Esophagus squamous epithelium (tissue), 5 donors: ENCODE results near the gene TNF. TPM values are rescaled to one million over a fixed set of nuclear protein-coding genes. Genes with fewer than 3 reads are reported as not detected.
"Not testable (repeated sequence)": the region's sequence is repeated elsewhere in the genome, so short reads cannot be mapped to it uniquely, and the experiment has no call there.

Source experiments
- DNase-seq: peaks from one replicate; lab custom pipeline; 2025; lab: John Stamatoyannopoulos, UW
- H3K27ac ChIP-seq, 4 donors: fragments of 200-600 bp; sonication (generic); one replicate each; pipeline ENCODE4 v1.5.1; 2016 to 2019; ENCODE audit warnings: mild to moderate bottlenecking in 1 of 4
- H3K27me3 ChIP-seq, 4 donors: fragments of 200-600 bp; sonication (generic); 1 replicate in 3 of 4; 2 replicates in 1 of 4; pipeline versions ENCODE4 v1.5.1 to v1.6.0; 2017 to 2021; ENCODE audit warnings: antibody characterized with exemption in 1 of 4
- H3K36me3 ChIP-seq, 3 donors: fragments of 200-600 bp; sonication (generic); one replicate each; pipeline ENCODE4 v1.5.1; 2016 to 2019
- H3K4me1 ChIP-seq, 3 donors: fragments of 200-600 bp; sonication (generic); one replicate each; pipeline ENCODE4 v1.5.1; 2017 to 2019
- H3K4me3 ChIP-seq, 4 donors: fragments of 200-600 bp; sonication (generic); 1 replicate in 3 of 4; 2 replicates in 1 of 4; pipeline ENCODE4 v1.5.1; 2016 to 2019; ENCODE audit warnings: mild to moderate bottlenecking in 2 of 4, moderate library complexity in 1 of 4
- H3K9me3 ChIP-seq, 3 donors: fragments of 200-600 bp; sonication (generic); one replicate each; pipeline ENCODE4 v1.5.1; 2016 to 2019
- POLR2A ChIP-seq, 4 donors: fragments of 450-650 bp; IDR thresholded peaks; one replicate each; pipeline ENCODE4 v1.6.1; 2017; ENCODE audit warnings: antibody characterized with exemption in 4 of 4, mild to moderate bottlenecking in 4 of 4, moderate library complexity in 3 of 4
- WGBS, 2 donors: methylation state at CpG; one replicate each; pipeline ENCODE4 v1.1.5; 2018; 5-methylcytosine and 5-hydroxymethylcytosine counted together
- intact Hi-C: fragments of 100-400 bp; cut with DNase I; formaldehyde crosslinking; loops from one replicate; pipeline ENCODE4 v1.15.0; 2022
- total RNA-seq, 4 donors: library from RNA; depleted of rRNA; stranded (reverse); fragments of >200 nt; gene quantifications; one replicate each; pipeline ENCODE4 v1.1.0, GENCODE V29; 2016
- TF ChIP-seq, protein P1 (sequence below), 6 experiments: fragments of 450-650 bp in 4 of 6; fragments of 200-600 bp in 2 of 6; sonication (generic) in 2 of 6; IDR thresholded peaks; one replicate each; pipeline ENCODE4 v1.5.1; 2016 to 2019; ENCODE audit warnings: antibody characterized with exemption in 6 of 6, mild to moderate bottlenecking in 4 of 6, moderate library complexity in 4 of 6
- donor health status: DM: yes; HTN: yes; CAD: no.

The TNF gene
- total RNA-seq, 4 donors from 2014 or later: 0.27 to 0.95 (median 0.61) TPM; not detected in 1

DNA sequence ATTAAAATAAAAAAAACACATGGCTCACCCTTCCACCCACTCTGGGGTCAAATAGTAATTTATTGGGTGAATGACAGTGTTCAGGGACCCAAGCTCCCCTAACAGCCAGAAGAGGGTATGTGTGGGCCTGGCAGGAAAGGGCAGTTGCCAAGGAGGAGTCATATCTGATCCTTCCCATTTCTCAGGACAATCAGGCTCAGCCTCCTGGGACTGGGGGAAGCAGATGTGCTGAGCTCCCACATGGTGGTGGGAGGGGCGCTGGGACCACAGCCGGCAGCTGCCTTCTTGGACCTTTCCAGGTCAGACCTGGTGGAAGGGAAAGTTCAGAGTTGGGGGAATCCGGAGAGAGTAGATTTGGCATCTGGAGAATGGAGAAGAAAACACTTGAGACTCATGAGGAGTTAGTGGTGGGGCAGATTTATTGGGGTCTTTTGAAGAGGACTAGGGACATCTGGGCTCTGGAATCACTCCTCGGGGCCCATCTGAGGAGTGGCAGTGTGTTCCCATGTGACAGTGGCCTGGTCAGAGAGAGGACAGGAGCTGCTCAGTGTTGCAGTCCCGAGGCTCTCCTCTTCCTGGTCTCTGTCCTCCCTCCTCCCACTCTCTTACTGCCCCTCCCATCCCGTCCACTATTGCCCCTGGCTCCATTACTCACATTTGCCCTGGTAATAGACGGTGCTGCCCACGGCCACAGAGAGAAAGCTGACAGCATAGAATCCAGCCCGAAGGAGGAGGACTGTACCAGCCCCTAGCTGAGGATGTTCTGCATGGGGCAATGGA is 13.7 kb downstream of the TNF start:
- H3K4me1 ChIP-seq: peaks cover 0 to 21% (median 5%) of the 10 kb centered on the region in 3 donors
- H3K36me3 ChIP-seq: no peaks in the 10 kb centered on the region
- H3K4me3 ChIP-seq: no peak overlapping the region
- WGBS, 2 donors: 44 to 65% methylated on average over 3 to 5 of the region's 9 CpGs
- H3K27ac ChIP-seq: no peak overlapping the region
- TF ChIP-seq, protein P1, sequence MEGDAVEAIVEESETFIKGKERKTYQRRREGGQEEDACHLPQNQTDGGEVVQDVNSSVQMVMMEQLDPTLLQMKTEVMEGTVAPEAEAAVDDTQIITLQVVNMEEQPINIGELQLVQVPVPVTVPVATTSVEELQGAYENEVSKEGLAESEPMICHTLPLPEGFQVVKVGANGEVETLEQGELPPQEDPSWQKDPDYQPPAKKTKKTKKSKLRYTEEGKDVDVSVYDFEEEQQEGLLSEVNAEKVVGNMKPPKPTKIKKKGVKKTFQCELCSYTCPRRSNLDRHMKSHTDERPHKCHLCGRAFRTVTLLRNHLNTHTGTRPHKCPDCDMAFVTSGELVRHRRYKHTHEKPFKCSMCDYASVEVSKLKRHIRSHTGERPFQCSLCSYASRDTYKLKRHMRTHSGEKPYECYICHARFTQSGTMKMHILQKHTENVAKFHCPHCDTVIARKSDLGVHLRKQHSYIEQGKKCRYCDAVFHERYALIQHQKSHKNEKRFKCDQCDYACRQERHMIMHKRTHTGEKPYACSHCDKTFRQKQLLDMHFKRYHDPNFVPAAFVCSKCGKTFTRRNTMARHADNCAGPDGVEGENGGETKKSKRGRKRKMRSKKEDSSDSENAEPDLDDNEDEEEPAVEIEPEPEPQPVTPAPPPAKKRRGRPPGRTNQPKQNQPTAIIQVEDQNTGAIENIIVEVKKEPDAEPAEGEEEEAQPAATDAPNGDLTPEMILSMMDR (IDR thresholded peaks at IDR 0.05): no peak
- no peak for TF ChIP-seq POLR2A (IDR thresholded peaks at IDR 0.05)
- DNase-seq: no peak
- H3K9me3 ChIP-seq: no peaks in the 10 kb centered on the region
- peaks cover 0 to 21% (median 0%) of the 10 kb centered on the region in 4 donors for H3K27me3 ChIP-seq
- intact Hi-C loops: no loop called here

DNA sequence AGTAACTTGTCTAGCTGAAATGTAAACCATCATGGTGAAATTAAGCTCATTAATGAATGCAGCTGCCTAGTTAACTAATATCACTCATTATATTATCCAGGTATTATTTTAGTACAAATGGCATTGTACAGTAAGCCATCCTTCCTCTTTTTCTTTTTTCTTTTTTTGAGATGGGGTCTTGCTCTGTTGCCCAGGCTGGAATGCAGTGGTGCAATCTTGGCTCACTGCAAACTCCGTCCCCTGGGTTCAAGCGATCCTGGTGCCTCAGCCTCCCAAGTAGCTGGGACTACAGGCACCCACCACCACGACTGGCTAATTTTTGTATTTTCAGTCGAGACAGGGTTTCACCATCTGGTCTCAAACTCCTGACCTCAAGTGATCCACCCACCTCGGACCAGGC is 15.3 kb downstream of the TNF start:
- not testable (repeated sequence) for H3K4me3 ChIP-seq, H3K36me3 ChIP-seq, H3K9me3 ChIP-seq, DNase-seq, H3K27ac ChIP-seq
- Histone ChIP-seq H3K4me1 (peaks cover 0 to 18% (median 3%) of the 10 kb centered on the region in 3 donors), H3K27me3 (peaks cover 0 to 21% (median 0%) of the 10 kb centered on the region in 4 donors)
- intact Hi-C loops: loop anchor here (5.0 kb wide), 1 partner anchor 33 kb away; no protein-coding TSS in a partner anchor
- 67 to 76% methylated on average over 5 of the region's 5 CpGs for WGBS, 2 donors

DNA sequence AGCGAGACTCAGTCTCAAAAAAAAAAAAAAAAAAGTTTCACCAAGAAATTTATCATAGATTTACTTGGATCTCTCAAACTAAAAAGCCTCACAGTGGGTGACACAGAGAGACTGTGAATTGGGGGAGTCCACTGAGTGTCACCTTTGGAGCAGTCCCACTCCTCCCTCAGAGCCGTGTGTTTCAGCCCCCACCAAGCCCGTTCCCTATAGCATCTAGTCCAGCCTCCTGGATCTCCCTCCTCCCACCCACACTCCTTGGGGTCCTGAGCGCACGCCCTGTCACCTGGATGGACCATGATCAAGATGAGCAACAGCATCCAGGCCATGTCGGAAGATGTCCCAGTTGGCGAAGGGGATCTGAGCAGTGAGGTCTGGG is 17.0 kb downstream of the TNF start:
- H3K36me3 ChIP-seq: no peaks in the 10 kb centered on the region
- no peak overlapping the region for H3K4me3 ChIP-seq
- DNase-seq: no peak
- H3K27ac ChIP-seq: no peak overlapping the region
- intact Hi-C loops: loop anchor here (5.0 kb wide), 1 partner anchor 35 kb away; no protein-coding TSS in a partner anchor
- H3K4me1 ChIP-seq: peaks cover 0 to 3% (median 0%) of the 10 kb centered on the region in 3 donors
- peaks cover 0 to 9% (median 0%) of the 10 kb centered on the region in 4 donors for H3K27me3 ChIP-seq
- no peaks in the 10 kb centered on the region for H3K9me3 ChIP-seq
- TF ChIP-seq, protein P1 (IDR thresholded peaks at IDR 0.05): no peak
- no peak for TF ChIP-seq POLR2A (IDR thresholded peaks at IDR 0.05)
- WGBS, 2 donors: 78 to 86% methylated on average over 5 to 7 of the region's 7 CpGs

DNA sequence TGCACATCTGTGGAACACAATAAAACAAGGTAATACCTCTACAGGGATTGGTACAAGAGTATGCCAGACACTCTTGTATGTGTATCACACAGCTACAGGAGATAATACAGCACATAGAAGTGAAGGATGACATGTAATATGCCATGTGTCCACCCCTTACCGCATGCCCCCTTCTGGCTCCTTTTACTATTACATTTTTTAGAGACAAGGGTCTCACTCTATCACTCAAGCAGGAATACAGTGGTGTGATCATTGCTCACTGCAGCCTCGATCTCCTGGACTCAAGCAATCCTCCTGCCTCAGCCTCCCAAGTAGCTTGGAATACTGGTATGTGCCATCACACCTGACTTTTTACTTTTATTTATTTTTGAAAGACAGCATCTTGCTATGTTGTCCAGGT is 21.6 kb downstream of the TNF start:
- Histone ChIP-seq H3K4me3 (no peak overlapping the region), H3K9me3 (no peaks in the 10 kb centered on the region), H3K4me1 (peaks cover 0 to 7% (median 0%) of the 10 kb centered on the region in 3 donors), H3K36me3 (no peaks in the 10 kb centered on the region), H3K27me3 (no peaks in the 10 kb centered on the region), H3K27ac (no peak overlapping the region)
- no peak for DNase-seq
- intact Hi-C loops: no loop called here
- TF ChIP-seq POLR2A (IDR thresholded peaks at IDR 0.05): no peak
- TF ChIP-seq, protein P1 (IDR thresholded peaks at IDR 0.05): peak in 5 of 6 experiments; percentile 12 to 39 (median 38)
- WGBS, 2 donors: 15 to 23% methylated on average over 2 of the region's 2 CpGs

DNA sequence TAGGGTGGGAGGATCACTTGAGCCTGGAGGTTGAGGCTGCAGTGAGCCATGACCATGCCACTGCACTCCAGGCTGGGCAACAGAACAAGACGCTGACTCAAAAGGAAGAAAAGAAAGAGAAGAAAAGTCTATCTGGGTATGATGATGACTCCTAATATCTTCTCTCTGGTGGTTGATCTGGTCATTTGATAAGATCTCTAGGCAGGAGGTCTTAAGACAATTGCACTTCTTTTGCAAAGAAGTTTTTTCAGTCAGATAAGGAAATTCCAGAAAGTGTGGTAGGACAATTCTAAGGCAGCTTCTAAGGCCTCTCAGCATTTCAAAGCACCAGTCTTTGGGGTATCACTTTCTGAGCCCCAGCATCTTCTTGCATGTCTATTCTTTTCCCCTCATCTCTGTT is 32.0 kb downstream of the TNF start:
- no peak overlapping the region for H3K27ac ChIP-seq
- intact Hi-C loops: no loop called here
- WGBS, 2 donors: 75 to 85% methylated on average over 1 of the region's 1 CpG
- no peaks in the 10 kb centered on the region for H3K36me3 ChIP-seq
- DNase-seq: no peak
- no peaks in the 10 kb centered on the region for H3K9me3 ChIP-seq
- no peaks in the 10 kb centered on the region for H3K4me1 ChIP-seq
- no peak for TF ChIP-seq POLR2A (IDR thresholded peaks at IDR 0.05)
- TF ChIP-seq, protein P1 (IDR thresholded peaks at IDR 0.05): no peak
- no peaks in the 10 kb centered on the region for H3K27me3 ChIP-seq
- no peak overlapping the region for H3K4me3 ChIP-seq
